ENCODE data around the gene ZIC4.

Gene ZIC4

DNA sequence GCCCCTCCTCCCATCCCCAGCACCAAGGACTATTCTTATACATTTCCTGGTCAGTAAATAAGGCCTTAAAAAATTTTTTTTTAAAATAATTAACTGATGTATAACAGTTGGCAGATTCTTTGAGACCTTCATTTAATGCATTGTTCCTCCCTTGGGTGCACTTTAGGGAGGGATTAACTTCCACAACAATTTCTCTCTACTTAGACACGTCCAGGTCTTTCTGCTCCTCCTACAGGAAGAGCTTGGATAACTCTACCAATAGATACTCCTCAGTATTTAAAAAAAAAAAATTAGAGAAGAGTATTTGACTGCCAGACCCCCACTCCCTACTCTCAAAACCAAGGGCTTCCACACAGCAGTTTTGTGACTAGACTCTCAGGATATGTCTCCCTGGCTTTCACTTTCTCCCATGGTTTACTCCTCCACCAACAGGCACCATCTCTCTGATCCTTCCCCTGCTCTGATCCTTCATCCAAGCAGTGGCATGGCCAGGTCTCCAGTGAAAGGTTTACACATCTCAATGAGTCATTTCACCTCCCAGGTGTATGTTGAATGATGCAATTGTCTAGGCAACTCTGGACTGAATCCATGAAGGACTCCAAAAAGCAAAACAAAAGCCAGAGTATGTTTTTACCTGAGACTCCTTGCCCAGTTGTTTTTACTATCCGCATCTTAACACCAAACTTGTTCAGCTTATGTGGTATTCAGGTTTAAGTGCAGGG, 7.4 kb downstream of the ZIC4 start:
- Histone ChIP-seq H3K4me1 (ENCODE audit: control insufficient read depth, insufficient read depth, low read length) (peaks cover 3% of the 10 kb centered on the region), H3K36me3 (ENCODE audit: control insufficient read depth, insufficient read depth, low read length) (no peaks in the 10 kb centered on the region), H3K9ac (ENCODE audit: low read length) (no peak overlapping the region), H3K9me3 (ENCODE audit: control insufficient read depth, low read length) (no peaks in the 10 kb centered on the region), H3K4me3 (ENCODE audit: low read length) (no peak overlapping the region), H3K27me3 (ENCODE audit: control insufficient read depth, insufficient read depth, low read length) (peaks cover 83% of the 10 kb centered on the region)

DNA sequence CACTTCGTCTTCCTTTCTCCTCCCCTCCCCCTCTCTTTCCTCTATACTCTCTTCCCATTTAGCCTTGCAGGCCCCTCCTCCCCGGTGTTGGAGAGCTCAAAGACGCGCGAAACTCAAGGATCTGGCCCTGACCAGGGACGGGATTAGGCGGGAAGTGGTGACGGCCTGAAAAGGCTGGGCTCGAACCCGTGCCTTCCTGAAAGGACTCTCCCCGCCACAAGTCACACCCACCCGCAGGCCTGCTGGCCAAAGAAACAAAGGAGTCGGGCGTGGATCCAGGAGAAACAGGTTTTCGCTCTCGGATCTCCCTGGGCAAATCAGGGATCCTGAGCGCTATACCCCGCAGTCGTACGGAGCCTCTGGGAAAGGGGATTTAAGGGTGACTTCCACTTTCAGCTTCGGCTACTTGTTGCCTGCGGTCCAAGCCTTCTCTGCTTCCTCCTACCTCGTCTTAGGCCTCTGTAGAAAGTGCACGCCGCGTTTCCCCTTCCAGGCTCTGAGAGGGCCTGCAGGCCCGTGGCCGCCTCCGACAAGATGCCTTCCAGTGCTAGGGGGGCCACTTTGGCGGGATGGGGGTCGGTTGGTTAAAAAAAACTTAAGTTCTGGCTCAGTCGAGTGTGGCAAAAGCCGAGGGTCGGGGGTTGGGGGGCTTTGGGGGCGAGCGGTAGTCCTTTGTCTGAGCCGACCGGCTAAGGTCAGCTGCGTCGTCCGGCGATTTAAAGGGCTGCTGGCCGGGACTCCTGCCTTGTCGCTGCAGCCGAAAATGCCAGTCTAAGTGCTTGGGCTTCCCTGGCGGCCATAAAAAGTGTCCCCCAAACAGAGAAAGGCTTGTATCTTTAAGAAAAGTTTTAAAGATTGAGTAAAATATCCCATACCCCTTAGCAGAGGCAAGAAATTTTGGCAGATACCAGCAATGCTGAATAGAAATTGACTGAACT, 8.2 kb downstream of the ZIC4 start:
- Histone ChIP-seq H3K27me3 (ENCODE audit: control insufficient read depth, insufficient read depth, low read length) (peaks cover 86% of the 10 kb centered on the region), H3K9ac (ENCODE audit: low read length) (no peak overlapping the region), H3K4me1 (ENCODE audit: control insufficient read depth, insufficient read depth, low read length) (peaks cover 11% of the 10 kb centered on the region), H3K4me3 (ENCODE audit: low read length) (no peak overlapping the region), H3K36me3 (ENCODE audit: control insufficient read depth, insufficient read depth, low read length) (no peaks in the 10 kb centered on the region), H3K9me3 (ENCODE audit: control insufficient read depth, low read length) (no peaks in the 10 kb centered on the region)

- no peak overlapping the region for H3K4me3 ChIP-seq (ENCODE audit: low read length)
- peaks cover 90% of the 10 kb centered on the region for H3K27me3 ChIP-seq (ENCODE audit: control insufficient read depth, insufficient read depth, low read length)
- peaks cover 11% of the 10 kb centered on the region for H3K4me1 ChIP-seq (ENCODE audit: control insufficient read depth, insufficient read depth, low read length)
- no peaks in the 10 kb centered on the region for H3K9me3 ChIP-seq (ENCODE audit: control insufficient read depth, low read length)
- no peak overlapping the region for H3K9ac ChIP-seq (ENCODE audit: low read length)
- H3K36me3 ChIP-seq (ENCODE audit: control insufficient read depth, insufficient read depth, low read length), result no peaks in the 10 kb centered on the region
Measured at GRCh38 chr3:147397155-147397874, 9.0 kb downstream of the ZIC4 start.

DNA sequence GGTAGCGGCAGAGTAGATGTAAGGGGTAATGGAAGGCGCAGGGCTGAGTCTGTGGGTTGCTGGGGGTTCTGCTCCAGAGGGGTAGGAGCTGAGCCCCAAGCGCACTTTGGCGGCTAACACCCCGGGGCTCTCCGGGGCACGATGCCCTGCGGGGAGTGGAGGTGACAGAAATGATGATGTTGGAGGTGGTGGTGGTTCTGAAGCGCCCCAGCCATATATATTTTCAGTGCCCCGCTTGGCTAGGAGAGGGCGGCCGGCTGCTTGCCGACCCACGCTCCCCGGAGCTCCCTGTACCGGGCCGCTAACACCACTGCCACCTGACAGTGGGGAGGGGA, 9.7 kb downstream of the ZIC4 start:
- peaks cover 90% of the 10 kb centered on the region for H3K27me3 ChIP-seq (ENCODE audit: control insufficient read depth, insufficient read depth, low read length)
- H3K9me3 ChIP-seq (ENCODE audit: control insufficient read depth, low read length), result no peaks in the 10 kb centered on the region
- no peak overlapping the region for H3K4me3 ChIP-seq (ENCODE audit: low read length)
- H3K4me1 ChIP-seq (ENCODE audit: control insufficient read depth, insufficient read depth, low read length), result peaks cover 11% of the 10 kb centered on the region
- H3K36me3 ChIP-seq (ENCODE audit: control insufficient read depth, insufficient read depth, low read length), result no peaks in the 10 kb centered on the region
- H3K9ac ChIP-seq (ENCODE audit: low read length), result no peak overlapping the region

- H3K4me3 ChIP-seq (ENCODE audit: low read length), result no peak overlapping the region
- H3K4me1 ChIP-seq (ENCODE audit: control insufficient read depth, insufficient read depth, low read length), result peaks cover 11% of the 10 kb centered on the region
- no peak overlapping the region for H3K9ac ChIP-seq (ENCODE audit: low read length)
- H3K9me3 ChIP-seq (ENCODE audit: control insufficient read depth, low read length), result no peaks in the 10 kb centered on the region
- no peaks in the 10 kb centered on the region for H3K36me3 ChIP-seq (ENCODE audit: control insufficient read depth, insufficient read depth, low read length)
- H3K27me3 ChIP-seq (ENCODE audit: control insufficient read depth, insufficient read depth, low read length), result peaks cover 89% of the 10 kb centered on the region
Measured at GRCh38 chr3:147395899-147396711, 10.2 kb downstream of the ZIC4 start.

- H3K9ac ChIP-seq (ENCODE audit: low read length), result no peak overlapping the region
- no peak overlapping the region for H3K4me3 ChIP-seq (ENCODE audit: low read length)
- peaks cover 11% of the 10 kb centered on the region for H3K4me1 ChIP-seq (ENCODE audit: control insufficient read depth, insufficient read depth, low read length)
- peaks cover 93% of the 10 kb centered on the region for H3K27me3 ChIP-seq (ENCODE audit: control insufficient read depth, insufficient read depth, low read length)
- no peaks in the 10 kb centered on the region for H3K9me3 ChIP-seq (ENCODE audit: control insufficient read depth, low read length)
- H3K36me3 ChIP-seq (ENCODE audit: control insufficient read depth, insufficient read depth, low read length), result no peaks in the 10 kb centered on the region
Measured at GRCh38 chr3:147394884-147395225, 11.5 kb downstream of the ZIC4 start.

GRCh38 chr3:147393943-147394883, 12.1 kb downstream of the ZIC4 start:
- Histone ChIP-seq H3K36me3 (ENCODE audit: control insufficient read depth, insufficient read depth, low read length) (no peaks in the 10 kb centered on the region), H3K4me3 (ENCODE audit: low read length) (no peak overlapping the region), H3K9ac (ENCODE audit: low read length) (no peak overlapping the region), H3K9me3 (ENCODE audit: control insufficient read depth, low read length) (no peaks in the 10 kb centered on the region), H3K27me3 (ENCODE audit: control insufficient read depth, insufficient read depth, low read length) (peaks cover 99% of the 10 kb centered on the region), H3K4me1 (ENCODE audit: control insufficient read depth, insufficient read depth, low read length) (peaks cover 11% of the 10 kb centered on the region)

GRCh38 chr3:147393261-147393942, 12.9 kb downstream of the ZIC4 start:
- peaks cover 99% of the 10 kb centered on the region for H3K27me3 ChIP-seq (ENCODE audit: control insufficient read depth, insufficient read depth, low read length)
- no peak overlapping the region for H3K4me3 ChIP-seq (ENCODE audit: low read length)
- H3K4me1 ChIP-seq (ENCODE audit: control insufficient read depth, insufficient read depth, low read length), result peaks cover 11% of the 10 kb centered on the region
- H3K9me3 ChIP-seq (ENCODE audit: control insufficient read depth, low read length), result no peaks in the 10 kb centered on the region
- H3K36me3 ChIP-seq (ENCODE audit: control insufficient read depth, insufficient read depth, low read length), result no peaks in the 10 kb centered on the region
- no peak overlapping the region for H3K9ac ChIP-seq (ENCODE audit: low read length)

DNA sequence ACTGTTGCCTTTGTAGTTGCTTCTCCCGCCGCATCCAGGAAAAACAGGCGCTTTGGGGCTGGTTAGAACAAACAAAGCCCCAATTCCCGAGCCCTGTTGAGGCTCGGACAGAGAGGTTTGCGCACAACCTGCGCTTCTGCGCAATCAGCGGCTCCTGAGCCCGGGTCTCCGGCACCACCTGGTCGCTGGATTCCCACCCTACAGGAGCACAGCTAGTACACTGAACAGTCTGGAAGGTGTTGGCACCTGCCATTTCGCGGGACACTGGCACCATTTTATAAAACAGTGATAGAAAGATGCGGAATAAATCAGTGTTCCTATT, 13.8 kb downstream of the ZIC4 start:
- Histone ChIP-seq H3K4me3 (ENCODE audit: low read length) (no peak overlapping the region), H3K4me1 (ENCODE audit: control insufficient read depth, insufficient read depth, low read length) (peaks cover 11% of the 10 kb centered on the region), H3K27me3 (ENCODE audit: control insufficient read depth, insufficient read depth, low read length) (peaks cover 99% of the 10 kb centered on the region), H3K36me3 (ENCODE audit: control insufficient read depth, insufficient read depth, low read length) (no peaks in the 10 kb centered on the region), H3K9ac (ENCODE audit: low read length) (no peak overlapping the region), H3K9me3 (ENCODE audit: control insufficient read depth, low read length) (no peaks in the 10 kb centered on the region)

DNA sequence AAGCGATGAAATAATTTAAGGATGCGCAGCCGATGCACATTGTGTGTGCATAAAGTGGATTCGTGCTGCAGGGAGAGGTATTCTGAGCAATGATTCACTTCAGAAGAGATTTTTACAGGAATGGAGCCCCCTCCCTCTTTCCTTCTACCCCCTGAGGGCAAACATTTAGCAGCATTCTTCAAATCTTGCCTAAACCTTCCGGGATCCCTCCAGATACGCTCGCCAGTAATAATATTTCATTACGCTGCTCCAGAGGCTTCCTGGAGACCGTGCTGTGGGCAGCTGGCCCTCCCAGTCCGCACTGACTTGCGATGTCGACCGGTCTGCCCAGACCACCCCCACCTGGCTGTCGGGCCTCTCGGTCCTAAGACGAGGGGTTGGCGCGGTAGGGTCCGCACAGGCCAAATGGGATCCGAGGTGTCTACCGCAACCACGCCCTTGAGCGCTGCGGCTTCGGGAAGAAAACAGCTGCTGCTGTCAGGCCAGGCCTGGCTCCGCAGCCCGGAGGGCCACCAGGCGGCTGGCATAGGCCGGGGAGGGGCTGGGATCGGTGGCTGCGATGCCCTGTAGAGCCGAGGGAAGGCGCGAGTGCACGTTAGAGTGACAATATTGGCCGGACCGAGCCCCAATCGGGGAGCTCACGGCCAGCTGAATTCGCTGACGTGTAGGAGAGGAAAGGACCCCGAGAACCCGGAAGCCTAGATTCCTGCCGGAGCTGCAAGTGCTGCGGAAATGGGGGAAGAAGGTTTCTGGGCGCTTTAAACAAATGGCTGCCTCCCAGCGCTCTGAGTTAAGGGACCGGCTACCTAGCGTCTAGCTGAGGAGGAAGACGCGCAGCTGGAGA, 14.3 kb downstream of the ZIC4 start:
- Histone ChIP-seq H3K27me3 (ENCODE audit: control insufficient read depth, insufficient read depth, low read length) (peaks cover 99% of the 10 kb centered on the region), H3K4me3 (ENCODE audit: low read length) (no peak overlapping the region), H3K36me3 (ENCODE audit: control insufficient read depth, insufficient read depth, low read length) (no peaks in the 10 kb centered on the region), H3K4me1 (ENCODE audit: control insufficient read depth, insufficient read depth, low read length) (peaks cover 11% of the 10 kb centered on the region), H3K9me3 (ENCODE audit: control insufficient read depth, low read length) (no peaks in the 10 kb centered on the region), H3K9ac (ENCODE audit: low read length) (no peak overlapping the region)
